ENCODE data around the gene TCN1. TPM values are rescaled to one million over a fixed set of nuclear protein-coding genes. Genes with fewer than 3 reads are reported as not detected.

Gene TCN1
- polyA plus RNA-seq, 3 donors = not detected

- Histone ChIP-seq H3K4me2 (replicated peaks; ENCODE audit: extremely low read depth, low read length, poor library complexity, severe bottlenecking) (no peak overlapping the region), H3K9me3 (replicated peaks in 1 of 2; ENCODE audit: control insufficient read depth in 1 of 2, insufficient read depth in 1 of 2, low read length in 2 of 2) (no peaks in the 10 kb centered on the region), H3K36me3 (replicated peaks in 1 of 2; ENCODE audit: control insufficient read depth in 1 of 2, insufficient read depth in 2 of 2, low read length in 2 of 2) (no peaks in the 10 kb centered on the region), H3K27me3 (ENCODE audit: control insufficient read depth in 2 of 2, insufficient read depth in 2 of 2, low read length in 2 of 2) (no peaks in the 10 kb centered on the region), H3K9ac (ENCODE audit: insufficient read depth, low read length, poor library complexity, severe bottlenecking) (no peak overlapping the region), H3K79me2 (ENCODE audit: insufficient read depth, low read length) (no peaks in the 10 kb centered on the region), H4K20me1 (ENCODE audit: insufficient read depth, low read length) (no peaks in the 10 kb centered on the region), H3K4me1 (ENCODE audit: control insufficient read depth in 1 of 2, insufficient read depth in 2 of 2, low read length in 2 of 2) (peaks cover under 1 to 2% of the 10 kb centered on the region in 2 donors), H3K4me3 (replicated peaks in 1 of 3; ENCODE audit: low read depth in 2 of 3, low read length in 3 of 3) (no peak overlapping the region), H3K27ac (ENCODE audit: low read depth in 1 of 2, low read length in 2 of 2) (no peak overlapping the region), H2AFZ (ENCODE audit: insufficient read depth, low read depth, low read length, poor library complexity, severe bottlenecking) (no peak overlapping the region)
- Mint-ChIP-seq H3K9me3 (peaks cover 2 to 17% (median 9%) of the 10 kb centered on the region in 7 donors), H3K4me1 (peaks cover 3% of the 10 kb centered on the region), H3K27ac (no peak overlapping the region), H3K36me3 (no peaks in the 10 kb centered on the region), H3K4me3 (no peak overlapping the region), H3K27me3 (ENCODE audit: low read depth in 3 of 3) (peaks cover 0 to 2% (median 1%) of the 10 kb centered on the region in 3 donors)
- intact Hi-C loops (cut with micrococcal nuclease) = no loop called here
- TF ChIP-seq CTCF (IDR thresholded peaks at IDR 0.05) = no peak
- no peak for DNase-seq
These were observed 5.8 kb upstream of the TCN1 start for GRCh38 chr11:59872076-59872475.

GRCh38 chr11:59867946-59868345, 1.7 kb upstream of the TCN1 start:
- intact Hi-C loops (cut with micrococcal nuclease) = no loop called here
- TF ChIP-seq CTCF (IDR thresholded peaks at IDR 0.05) = no peak
- H3K4me2 ChIP-seq (replicated peaks; ENCODE audit: extremely low read depth, low read length, poor library complexity, severe bottlenecking) = no peak overlapping the region

More at GRCh38 chr11:59867946-59868345, 1.7 kb upstream of the TCN1 start:
- no peak overlapping the region for H3K9ac ChIP-seq (ENCODE audit: insufficient read depth, low read length, poor library complexity, severe bottlenecking)
- H3K27ac ChIP-seq (ENCODE audit: low read depth in 1 of 2, low read length in 2 of 2) = no peak overlapping the region
- H3K4me3 Mint-ChIP-seq = no peak overlapping the region
- H3K4me1 Mint-ChIP-seq = peaks cover 18% of the 10 kb centered on the region
- DNase-seq = no peak
- no peaks in the 10 kb centered on the region for H3K79me2 ChIP-seq (ENCODE audit: insufficient read depth, low read length)
- H3K4me3 ChIP-seq (replicated peaks in 1 of 3; ENCODE audit: low read depth in 2 of 3, low read length in 3 of 3) = no peak overlapping the region
- H4K20me1 ChIP-seq (ENCODE audit: insufficient read depth, low read length) = no peaks in the 10 kb centered on the region
- H3K9me3 ChIP-seq (replicated peaks in 1 of 2; ENCODE audit: control insufficient read depth in 1 of 2, insufficient read depth in 1 of 2, low read length in 2 of 2) = no peaks in the 10 kb centered on the region
- peaks cover 11 to 15% of the 10 kb centered on the region in 2 donors for H3K4me1 ChIP-seq (ENCODE audit: control insufficient read depth in 1 of 2, insufficient read depth in 2 of 2, low read length in 2 of 2)
- WGBS (ENCODE audit: insufficient coverage) = 100% methylated on average over 2 of the region's 2 CpGs
- no peaks in the 10 kb centered on the region for H3K36me3 Mint-ChIP-seq
- no peaks in the 10 kb centered on the region for H3K36me3 ChIP-seq (replicated peaks in 1 of 2; ENCODE audit: control insufficient read depth in 1 of 2, insufficient read depth in 2 of 2, low read length in 2 of 2)
- no peak overlapping the region for H2AFZ ChIP-seq (ENCODE audit: insufficient read depth, low read depth, low read length, poor library complexity, severe bottlenecking)
- peaks cover 1 to 15% (median 9%) of the 10 kb centered on the region in 7 donors for H3K9me3 Mint-ChIP-seq
- H3K27ac Mint-ChIP-seq = no peak overlapping the region
- peaks cover 0 to 3% (median 2%) of the 10 kb centered on the region in 3 donors for H3K27me3 Mint-ChIP-seq (ENCODE audit: low read depth in 3 of 3)
- no peaks in the 10 kb centered on the region for H3K27me3 ChIP-seq (ENCODE audit: control insufficient read depth in 2 of 2, insufficient read depth in 2 of 2, low read length in 2 of 2)

Measured in CD14-positive monocyte (primary cell).